HEK293 (cell line): ENCODE data around the gene PDE9A.

Experiments used
- CTCF ChIA-PET: fragments of 350-600 bp; formaldehyde crosslinking; extraction: SDS; loops from one replicate; lab custom pipeline; 2021; ENCODE audit warnings: antibody characterized with exemption; lab: Yijun Ruan, JAX
- POLR2A ChIA-PET: fragments of 300-600 bp; formaldehyde crosslinking; extraction: SDS; loops from one replicate; lab custom pipeline; 2020; ENCODE audit warnings: antibody characterized with exemption, inconsistent platforms; lab: Yijun Ruan, JAX
- H3K27ac ChIP-seq: fragments of 200-500 bp; sonication (Bioruptor generic); 2 replicates; pipeline ENCODE4 v1.5.1; 2014; ENCODE audit warnings: low read depth, low read length, control low read depth, inconsistent platforms; ENCODE audit errors: extremely low read depth
- H3K36me3 ChIP-seq, 2 experiments: fragments of 200-500 bp in 1 of 2; sonication (Bioruptor generic) in 1 of 2; 1 replicate in 1 of 2; 2 replicates in 1 of 2; pipeline ENCODE4 v1.5.1; 2014 to 2017; ENCODE audit warnings: inconsistent platforms in 2 of 2, low read length in 2 of 2; ENCODE audit not compliant: control insufficient read depth in 2 of 2, insufficient read depth in 1 of 2
- H3K4me1 ChIP-seq: fragments of 200-500 bp; sonication (Bioruptor generic); 2 replicates; pipeline ENCODE4 v1.5.1; 2014; ENCODE audit warnings: mild to moderate bottlenecking, low read length, inconsistent platforms; ENCODE audit not compliant: control insufficient read depth, insufficient read depth
- H3K4me3 ChIP-seq: 2 replicates; pipeline ENCODE4 v1.5.1; 2011; ENCODE audit warnings: low read depth, mild to moderate bottlenecking, control low read depth, low read length, moderate library complexity
- H3K9me3 ChIP-seq: fragments of 200-500 bp; sonication (Bioruptor generic); 2 replicates; pipeline ENCODE4 v1.5.1; 2014; ENCODE audit warnings: low read depth, low read length, inconsistent platforms; ENCODE audit not compliant: control insufficient read depth, insufficient read depth
- EGR2 ChIP-seq: fragments of 450-650 bp; formaldehyde crosslinking; IDR thresholded peaks from 2 replicates; pipeline ENCODE4 v1.5.1; 2016; ENCODE audit warnings: low read depth, missing biosample characterization, missing genetic modification characterization
- HOXC10 ChIP-seq: sonication (generic); formaldehyde crosslinking; IDR thresholded peaks from 2 replicates; pipeline ENCODE4 v1.8.1; 2023; ENCODE audit warnings: mild to moderate bottlenecking, missing genetic modification reagents
- KLF16 ChIP-seq: fragments of 450-650 bp; formaldehyde crosslinking; IDR thresholded peaks from 2 replicates; pipeline ENCODE4 v1.5.1; 2017; ENCODE audit warnings: missing biosample characterization, missing genetic modification characterization
- ZFHX2 ChIP-seq: fragments of 450-650 bp; formaldehyde crosslinking; conservative IDR thresholded peaks from 2 replicates; pipeline ENCODE4 v1.5.1; 2016; ENCODE audit warnings: missing biosample characterization, missing genetic modification characterization
- ZNF174 ChIP-seq: fragments of 450-650 bp; formaldehyde crosslinking; IDR thresholded peaks from 2 replicates; pipeline ENCODE4 v1.5.0; 2017; ENCODE audit warnings: missing biosample characterization, mild to moderate bottlenecking, missing genetic modification characterization
- ZNF175 ChIP-seq: fragments of 450-650 bp; formaldehyde crosslinking; IDR thresholded peaks from 2 replicates; pipeline ENCODE4 v1.5.1; 2016; ENCODE audit warnings: missing biosample characterization, missing genetic modification characterization
- ZNF302 ChIP-seq: fragments of 450-650 bp; formaldehyde crosslinking; IDR thresholded peaks from 2 replicates; pipeline ENCODE4 v1.5.1; 2016; ENCODE audit warnings: missing biosample characterization, missing genetic modification characterization, low read depth
- ZNF366 ChIP-seq: fragments of 450-650 bp; formaldehyde crosslinking; conservative IDR thresholded peaks from 2 replicates; pipeline ENCODE4 v1.5.1; 2016; ENCODE audit warnings: missing biosample characterization, missing genetic modification characterization
- ZNF530 ChIP-seq: fragments of 450-650 bp; formaldehyde crosslinking; IDR thresholded peaks from 2 replicates; pipeline ENCODE4 v1.5.1; 2016; ENCODE audit warnings: low read depth, missing biosample characterization, missing genetic modification characterization
- TF ChIP-seq, protein P1 (sequence below): fragments of 450-650 bp; formaldehyde crosslinking; IDR thresholded peaks from 2 replicates; pipeline ENCODE4 v1.5.1; 2016; ENCODE audit warnings: missing biosample characterization, missing genetic modification characterization
- TF ChIP-seq, protein P2 (sequence below): fragments of 450-650 bp; formaldehyde crosslinking; IDR thresholded peaks from 2 replicates; pipeline ENCODE4 v1.5.1; 2016; ENCODE audit warnings: missing biosample characterization, missing genetic modification characterization, borderline replicate concordance
- TF ChIP-seq, protein P3 (sequence below): fragments of 450-650 bp; formaldehyde crosslinking; IDR thresholded peaks from 2 replicates; pipeline ENCODE4 v1.5.1; 2017; ENCODE audit warnings: missing biosample characterization, missing genetic modification characterization
- TF ChIP-seq, protein P4 (sequence below): fragments of 450-650 bp; formaldehyde crosslinking; IDR thresholded peaks from 2 replicates; pipeline ENCODE4 v1.5.1; 2016; ENCODE audit warnings: missing biosample characterization, missing genetic modification characterization, borderline replicate concordance

Gene PDE9A

DNA sequence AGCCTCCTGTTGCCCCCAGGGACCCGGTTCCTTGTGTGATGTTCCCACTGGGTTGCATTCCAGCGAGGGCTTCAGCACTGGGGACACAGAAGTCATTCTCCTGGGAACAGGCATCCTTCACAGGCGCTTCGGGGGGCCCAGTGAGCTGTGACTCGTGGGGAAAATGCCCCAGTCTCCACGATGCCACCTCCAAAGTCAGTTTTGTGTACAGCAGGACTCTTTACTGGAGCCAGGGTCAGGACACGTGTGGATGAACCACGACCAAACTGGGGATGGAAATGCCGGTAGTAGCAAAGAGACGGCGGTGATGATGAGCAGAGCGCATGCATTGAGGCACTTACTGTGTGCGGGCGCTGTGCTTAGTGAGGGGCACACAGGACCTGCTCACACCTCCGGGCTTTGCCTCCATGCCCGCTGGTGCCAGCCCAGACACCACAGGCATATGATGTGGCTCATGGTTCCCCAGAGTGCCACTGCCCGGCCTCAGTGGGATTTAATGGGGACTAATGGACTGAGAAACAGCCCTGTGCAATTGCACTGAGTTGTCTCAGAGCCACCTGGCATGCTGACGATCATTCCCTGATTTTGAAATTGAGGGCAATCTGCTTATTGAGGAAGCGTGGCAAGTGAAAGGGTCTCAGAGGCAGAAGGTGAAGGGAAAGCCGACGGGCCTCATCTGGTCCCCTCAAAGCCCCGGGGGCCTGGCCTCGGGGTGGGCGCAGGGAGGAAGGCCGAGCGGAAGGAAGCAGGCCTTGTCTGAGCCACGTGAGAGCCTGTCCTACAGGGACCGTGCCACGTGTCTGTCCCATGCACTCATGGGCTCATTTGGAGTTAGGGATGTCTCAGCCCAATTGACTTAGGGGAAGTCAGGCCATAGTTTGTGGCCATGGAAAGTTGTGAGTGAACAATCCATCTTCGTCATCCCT, 91.4 kb downstream of the PDE9A start:
- Histone ChIP-seq H3K36me3 (no peaks in the 10 kb centered on the region), H3K4me3 (no peak overlapping the region), H3K4me1 (no peaks in the 10 kb centered on the region), H3K27ac (no peak overlapping the region), H3K9me3 (no peaks in the 10 kb centered on the region)
- ChIA-PET CTCF (interaction anchor here (0.7 kb wide), 1 partner anchor 151 kb away, joined by 4 read pairs; no protein-coding TSS in a partner anchor), POLR2A (interaction anchor here (0.5 kb wide), 1 partner anchor 40 kb away, joined by 3 read pairs; no protein-coding TSS in a partner anchor)
- TF ChIP-seq ZNF366 (tag by site-specific recombination) (no peak), ZNF530 (tag by site-specific recombination) (no peak), KLF16 (tag by site-specific recombination) (no peak), ZNF302 (tag by site-specific recombination) (no peak), ZNF174 (no peak)
- TF ChIP-seq, protein P1, sequence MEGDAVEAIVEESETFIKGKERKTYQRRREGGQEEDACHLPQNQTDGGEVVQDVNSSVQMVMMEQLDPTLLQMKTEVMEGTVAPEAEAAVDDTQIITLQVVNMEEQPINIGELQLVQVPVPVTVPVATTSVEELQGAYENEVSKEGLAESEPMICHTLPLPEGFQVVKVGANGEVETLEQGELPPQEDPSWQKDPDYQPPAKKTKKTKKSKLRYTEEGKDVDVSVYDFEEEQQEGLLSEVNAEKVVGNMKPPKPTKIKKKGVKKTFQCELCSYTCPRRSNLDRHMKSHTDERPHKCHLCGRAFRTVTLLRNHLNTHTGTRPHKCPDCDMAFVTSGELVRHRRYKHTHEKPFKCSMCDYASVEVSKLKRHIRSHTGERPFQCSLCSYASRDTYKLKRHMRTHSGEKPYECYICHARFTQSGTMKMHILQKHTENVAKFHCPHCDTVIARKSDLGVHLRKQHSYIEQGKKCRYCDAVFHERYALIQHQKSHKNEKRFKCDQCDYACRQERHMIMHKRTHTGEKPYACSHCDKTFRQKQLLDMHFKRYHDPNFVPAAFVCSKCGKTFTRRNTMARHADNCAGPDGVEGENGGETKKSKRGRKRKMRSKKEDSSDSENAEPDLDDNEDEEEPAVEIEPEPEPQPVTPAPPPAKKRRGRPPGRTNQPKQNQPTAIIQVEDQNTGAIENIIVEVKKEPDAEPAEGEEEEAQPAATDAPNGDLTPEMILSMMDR = no peak
- TF ChIP-seq, protein P2, sequence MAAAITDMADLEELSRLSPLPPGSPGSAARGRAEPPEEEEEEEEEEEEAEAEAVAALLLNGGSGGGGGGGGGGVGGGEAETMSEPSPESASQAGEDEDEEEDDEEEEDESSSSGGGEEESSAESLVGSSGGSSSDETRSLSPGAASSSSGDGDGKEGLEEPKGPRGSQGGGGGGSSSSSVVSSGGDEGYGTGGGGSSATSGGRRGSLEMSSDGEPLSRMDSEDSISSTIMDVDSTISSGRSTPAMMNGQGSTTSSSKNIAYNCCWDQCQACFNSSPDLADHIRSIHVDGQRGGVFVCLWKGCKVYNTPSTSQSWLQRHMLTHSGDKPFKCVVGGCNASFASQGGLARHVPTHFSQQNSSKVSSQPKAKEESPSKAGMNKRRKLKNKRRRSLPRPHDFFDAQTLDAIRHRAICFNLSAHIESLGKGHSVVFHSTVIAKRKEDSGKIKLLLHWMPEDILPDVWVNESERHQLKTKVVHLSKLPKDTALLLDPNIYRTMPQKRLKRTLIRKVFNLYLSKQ (tag by site-specific recombination) = no peak
- TF ChIP-seq, protein P3, sequence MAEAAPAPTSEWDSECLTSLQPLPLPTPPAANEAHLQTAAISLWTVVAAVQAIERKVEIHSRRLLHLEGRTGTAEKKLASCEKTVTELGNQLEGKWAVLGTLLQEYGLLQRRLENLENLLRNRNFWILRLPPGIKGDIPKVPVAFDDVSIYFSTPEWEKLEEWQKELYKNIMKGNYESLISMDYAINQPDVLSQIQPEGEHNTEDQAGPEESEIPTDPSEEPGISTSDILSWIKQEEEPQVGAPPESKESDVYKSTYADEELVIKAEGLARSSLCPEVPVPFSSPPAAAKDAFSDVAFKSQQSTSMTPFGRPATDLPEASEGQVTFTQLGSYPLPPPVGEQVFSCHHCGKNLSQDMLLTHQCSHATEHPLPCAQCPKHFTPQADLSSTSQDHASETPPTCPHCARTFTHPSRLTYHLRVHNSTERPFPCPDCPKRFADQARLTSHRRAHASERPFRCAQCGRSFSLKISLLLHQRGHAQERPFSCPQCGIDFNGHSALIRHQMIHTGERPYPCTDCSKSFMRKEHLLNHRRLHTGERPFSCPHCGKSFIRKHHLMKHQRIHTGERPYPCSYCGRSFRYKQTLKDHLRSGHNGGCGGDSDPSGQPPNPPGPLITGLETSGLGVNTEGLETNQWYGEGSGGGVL (tag by site-specific recombination) = no peak
- TF ChIP-seq, protein P4, sequence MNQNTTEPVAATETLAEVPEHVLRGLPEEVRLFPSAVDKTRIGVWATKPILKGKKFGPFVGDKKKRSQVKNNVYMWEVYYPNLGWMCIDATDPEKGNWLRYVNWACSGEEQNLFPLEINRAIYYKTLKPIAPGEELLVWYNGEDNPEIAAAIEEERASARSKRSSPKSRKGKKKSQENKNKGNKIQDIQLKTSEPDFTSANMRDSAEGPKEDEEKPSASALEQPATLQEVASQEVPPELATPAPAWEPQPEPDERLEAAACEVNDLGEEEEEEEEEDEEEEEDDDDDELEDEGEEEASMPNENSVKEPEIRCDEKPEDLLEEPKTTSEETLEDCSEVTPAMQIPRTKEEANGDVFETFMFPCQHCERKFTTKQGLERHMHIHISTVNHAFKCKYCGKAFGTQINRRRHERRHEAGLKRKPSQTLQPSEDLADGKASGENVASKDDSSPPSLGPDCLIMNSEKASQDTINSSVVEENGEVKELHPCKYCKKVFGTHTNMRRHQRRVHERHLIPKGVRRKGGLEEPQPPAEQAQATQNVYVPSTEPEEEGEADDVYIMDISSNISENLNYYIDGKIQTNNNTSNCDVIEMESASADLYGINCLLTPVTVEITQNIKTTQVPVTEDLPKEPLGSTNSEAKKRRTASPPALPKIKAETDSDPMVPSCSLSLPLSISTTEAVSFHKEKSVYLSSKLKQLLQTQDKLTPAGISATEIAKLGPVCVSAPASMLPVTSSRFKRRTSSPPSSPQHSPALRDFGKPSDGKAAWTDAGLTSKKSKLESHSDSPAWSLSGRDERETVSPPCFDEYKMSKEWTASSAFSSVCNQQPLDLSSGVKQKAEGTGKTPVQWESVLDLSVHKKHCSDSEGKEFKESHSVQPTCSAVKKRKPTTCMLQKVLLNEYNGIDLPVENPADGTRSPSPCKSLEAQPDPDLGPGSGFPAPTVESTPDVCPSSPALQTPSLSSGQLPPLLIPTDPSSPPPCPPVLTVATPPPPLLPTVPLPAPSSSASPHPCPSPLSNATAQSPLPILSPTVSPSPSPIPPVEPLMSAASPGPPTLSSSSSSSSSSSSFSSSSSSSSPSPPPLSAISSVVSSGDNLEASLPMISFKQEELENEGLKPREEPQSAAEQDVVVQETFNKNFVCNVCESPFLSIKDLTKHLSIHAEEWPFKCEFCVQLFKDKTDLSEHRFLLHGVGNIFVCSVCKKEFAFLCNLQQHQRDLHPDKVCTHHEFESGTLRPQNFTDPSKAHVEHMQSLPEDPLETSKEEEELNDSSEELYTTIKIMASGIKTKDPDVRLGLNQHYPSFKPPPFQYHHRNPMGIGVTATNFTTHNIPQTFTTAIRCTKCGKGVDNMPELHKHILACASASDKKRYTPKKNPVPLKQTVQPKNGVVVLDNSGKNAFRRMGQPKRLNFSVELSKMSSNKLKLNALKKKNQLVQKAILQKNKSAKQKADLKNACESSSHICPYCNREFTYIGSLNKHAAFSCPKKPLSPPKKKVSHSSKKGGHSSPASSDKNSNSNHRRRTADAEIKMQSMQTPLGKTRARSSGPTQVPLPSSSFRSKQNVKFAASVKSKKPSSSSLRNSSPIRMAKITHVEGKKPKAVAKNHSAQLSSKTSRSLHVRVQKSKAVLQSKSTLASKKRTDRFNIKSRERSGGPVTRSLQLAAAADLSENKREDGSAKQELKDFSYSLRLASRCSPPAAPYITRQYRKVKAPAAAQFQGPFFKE (tag by site-specific recombination) = no peak

DNA sequence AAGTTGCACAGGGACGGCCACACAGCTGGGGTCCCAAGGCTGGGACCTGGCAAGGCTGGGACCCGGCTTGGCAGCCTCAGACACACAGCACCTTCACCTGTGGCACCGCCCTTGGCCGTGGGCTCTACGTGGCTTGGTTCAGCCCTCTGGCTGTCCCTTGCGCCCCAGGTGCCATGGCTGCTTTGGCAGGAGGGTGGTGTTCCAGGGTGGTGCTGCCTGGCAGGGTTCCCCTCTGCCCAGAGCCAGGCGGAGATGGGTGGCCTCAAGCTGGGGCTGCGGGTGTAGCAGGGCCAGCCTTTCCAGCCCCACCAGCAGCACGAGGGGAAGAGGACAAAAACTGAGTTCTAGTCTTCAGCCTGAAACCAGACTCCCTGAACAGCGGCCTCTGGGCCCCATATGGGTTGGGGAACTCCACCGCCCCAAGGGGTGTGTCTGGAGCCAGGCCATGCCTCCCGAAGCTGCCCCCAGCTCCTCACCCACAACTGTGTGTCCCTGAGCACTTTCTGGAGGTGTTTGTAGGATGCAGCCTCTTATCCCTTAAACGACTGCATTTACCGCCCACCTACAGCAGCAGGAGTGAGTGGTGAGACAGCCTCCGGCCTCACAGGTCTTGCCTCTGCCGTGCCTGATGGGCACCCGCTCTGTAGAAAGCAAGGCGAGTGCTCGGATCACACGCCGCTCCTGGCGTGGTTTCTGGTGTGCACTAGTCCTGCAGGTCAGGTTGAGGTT, 92.3 kb downstream of the PDE9A start:
- no peak for TF ChIP-seq HOXC10 (CRISPR knock-in tag)
- no peak for TF ChIP-seq ZNF175 (tag by site-specific recombination)
- TF ChIP-seq EGR2 (tag by site-specific recombination) = peak; percentile 98
- peak; percentile 93 for TF ChIP-seq ZFHX2 (tag by site-specific recombination)
- Histone ChIP-seq H3K9me3 (no peaks in the 10 kb centered on the region), H3K4me3 (no peak overlapping the region), H3K36me3 (no peaks in the 10 kb centered on the region), H3K4me1 (no peaks in the 10 kb centered on the region), H3K27ac (no peak overlapping the region)
- CTCF ChIA-PET = no interaction called here
- POLR2A ChIA-PET = interaction anchor here (0.5 kb wide), 1 partner anchor 41 kb away, joined by 3 read pairs; no protein-coding TSS in a partner anchor
